NCI-H226 (cell line): Measurements from ENCODE around the gene CPT2.

Source experiments
- DNase-seq: peaks from one replicate; pipeline ENCODE4 v3.0.0-alpha.2; 2015

The CPT2 gene

GRCh38 chr1:53196485-53197290, at the start of gene CPT2:
CPT2 (plus strand) TSS chr1:53196824; CDS start chr1:53196944, 120 bp downstream.
- DNase-seq, result peak; percentile 89

- DNase-seq, result no peak
These were observed 49.5 kb upstream of the CPT2 start for GRCh38 chr1:53147174-53147573.

GRCh38 chr1:53148123-53148522, 48.5 kb upstream of the CPT2 start:
- DNase-seq, result peak; percentile 79

GRCh38 chr1:53153752-53154151, 42.9 kb upstream of the CPT2 start:
- DNase-seq, result peak; percentile 60

GRCh38 chr1:53154859-53155438, 41.7 kb upstream of the CPT2 start:
- no peak for DNase-seq

- no peak for DNase-seq
These were observed 41.1 kb upstream of the CPT2 start for GRCh38 chr1:53155534-53155933.

- DNase-seq, result no peak
These were observed 40.7 kb upstream of the CPT2 start for GRCh38 chr1:53155945-53156344.

GRCh38 chr1:53156783-53157182, 39.8 kb upstream of the CPT2 start:
- no peak for DNase-seq

GRCh38 chr1:53158900-53159299, 37.7 kb upstream of the CPT2 start:
- no peak for DNase-seq

GRCh38 chr1:53160924-53161378, 35.7 kb upstream of the CPT2 start:
- DNase-seq, result no peak

- no peak for DNase-seq
These were observed 34.0 kb upstream of the CPT2 start for GRCh38 chr1:53162621-53163020.

- no peak for DNase-seq
These were observed 33.3 kb upstream of the CPT2 start for GRCh38 chr1:53163291-53163768.

- no peak for DNase-seq
These were observed 31.1 kb upstream of the CPT2 start for GRCh38 chr1:53165408-53165961.

- no peak for DNase-seq
These were observed 30.3 kb upstream of the CPT2 start for GRCh38 chr1:53166366-53166765.

GRCh38 chr1:53166912-53167311, 29.7 kb upstream of the CPT2 start:
- DNase-seq, result no peak

GRCh38 chr1:53172426-53173128, 24.0 kb upstream of the CPT2 start:
- DNase-seq, result no peak

- DNase-seq, result no peak
These were observed 21.4 kb upstream of the CPT2 start for GRCh38 chr1:53174971-53175913.

- DNase-seq, result peak; percentile 36
These were observed 20.0 kb upstream of the CPT2 start for GRCh38 chr1:53176452-53177208.

GRCh38 chr1:53180226-53180625, 16.4 kb upstream of the CPT2 start:
- peak; percentile 73 for DNase-seq

GRCh38 chr1:53180951-53181350, 15.7 kb upstream of the CPT2 start:
- DNase-seq, result no peak

GRCh38 chr1:53182111-53182593, 14.5 kb upstream of the CPT2 start:
- peak; percentile 90 for DNase-seq
